OCI-LY3 (cell line): ENCODE data around the gene GALNTL6.

Experiments used
- H2AFZ ChIP-seq: fragments of 200-600, 300-600 bp; shearing (Covaris generic); 2 replicates; pipeline ENCODE4 v1.6.0; 2014; ENCODE audit warnings: antibody characterized with exemption, low read depth, low read length
- H3K27ac ChIP-seq: fragments of 200-600, 300-600 bp; sonication (generic); 2 replicates; pipeline ENCODE4 v1.5.1; 2014; ENCODE audit warnings: mild to moderate bottlenecking, low read length, moderate library complexity, mixed read lengths
- H3K27me3 ChIP-seq: fragments of 200-600, 300-600 bp; sonication (generic); 2 replicates; pipeline ENCODE4 v1.6.1; 2014; ENCODE audit warnings: low read depth, low read length, mixed read lengths
- H3K36me3 ChIP-seq: fragments of 200-600, 300-600 bp; sonication (generic); replicated peaks from 2 replicates; pipeline ENCODE3; 2014; ENCODE audit warnings: low read depth, low read length, mixed read lengths
- H3K4me1 ChIP-seq: fragments of 300-600, 200-600 bp; sonication (generic); 2 replicates; pipeline ENCODE4 v1.6.1; 2014; ENCODE audit warnings: low read length, mixed read lengths
- H3K4me2 ChIP-seq: fragments of 200-600, 300-600 bp; sonication (generic); 2 replicates; pipeline ENCODE4 v1.6.1; 2014; ENCODE audit warnings: low read length, mixed read lengths
- H3K4me3 ChIP-seq: fragments of 300-600, 200-600 bp; sonication (generic); 2 replicates; pipeline ENCODE4 v1.5.1; 2014; ENCODE audit warnings: antibody characterized with exemption, mild to moderate bottlenecking, low read length, moderate library complexity
- H3K79me2 ChIP-seq: fragments of 300-600, 200-600 bp; shearing (Covaris generic); 2 replicates; pipeline ENCODE4 v1.6.1; 2014; ENCODE audit warnings: mild to moderate bottlenecking, low read length, mixed read lengths
- H3K9ac ChIP-seq: fragments of 300-600, 200-600 bp; shearing (Covaris generic); 2 replicates; pipeline ENCODE4 v1.6.0; 2014; ENCODE audit warnings: mild to moderate bottlenecking, low read length, moderate library complexity
- H3K9me3 ChIP-seq: fragments of 200-600, 300-600 bp; shearing (Covaris generic); 2 replicates; pipeline ENCODE4 v1.6.1; 2014; ENCODE audit warnings: low read length, mixed read lengths; ENCODE audit not compliant: insufficient read depth
- H4K20me1 ChIP-seq: fragments of 200-600, 300-600 bp; sonication (generic); 2 replicates; pipeline ENCODE4 v1.6.1; 2016; ENCODE audit warnings: low read length, mixed read lengths; ENCODE audit not compliant: insufficient read depth
- EZH2phosphoT487 ChIP-seq: fragments of 200-600 bp; shearing (Covaris generic); IDR thresholded peaks from 2 replicates; pipeline ENCODE4 v1.6.1; 2018; ENCODE audit warnings: antibody characterized with exemption, mixed run types, low read depth
- TF ChIP-seq, protein P1 (sequence below): fragments of 200-600, 300-600 bp; sonication (generic); IDR thresholded peaks from 2 replicates; pipeline ENCODE4 v1.5.1; 2014; ENCODE audit warnings: antibody characterized with exemption, low read length, low read depth

Gene GALNTL6

DNA sequence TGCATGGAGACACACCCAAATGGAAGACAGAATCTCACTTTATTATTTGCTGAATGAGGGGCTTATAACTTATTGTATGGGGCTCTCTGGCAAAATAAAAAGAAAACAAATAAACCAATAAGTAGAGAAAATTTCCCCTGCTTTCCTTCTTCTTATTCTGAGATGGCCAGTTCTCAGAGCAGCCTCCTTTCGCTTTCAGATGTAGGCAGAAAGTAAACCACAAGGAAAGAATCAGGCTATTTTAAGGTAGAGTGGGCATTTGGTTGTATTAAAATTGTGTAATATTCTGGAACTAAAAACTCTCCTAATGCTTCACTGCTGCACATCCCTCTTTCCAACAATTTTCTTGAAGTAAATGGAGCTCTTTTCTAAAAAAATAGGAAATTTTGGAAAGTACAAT is 241.8 kb downstream of the GALNTL6 start:
- Histone ChIP-seq H3K36me3 (no peaks in the 10 kb centered on the region), H3K27me3 (no peaks in the 10 kb centered on the region), H3K4me2 (no peak overlapping the region), H3K4me3 (no peak overlapping the region), H4K20me1 (no peaks in the 10 kb centered on the region), H2AFZ (no peak overlapping the region), H3K9me3 (no peaks in the 10 kb centered on the region), H3K9ac (no peak overlapping the region), H3K4me1 (peaks cover 7% of the 10 kb centered on the region), H3K27ac (no peak overlapping the region), H3K79me2 (no peaks in the 10 kb centered on the region)
- TF ChIP-seq, protein P1, sequence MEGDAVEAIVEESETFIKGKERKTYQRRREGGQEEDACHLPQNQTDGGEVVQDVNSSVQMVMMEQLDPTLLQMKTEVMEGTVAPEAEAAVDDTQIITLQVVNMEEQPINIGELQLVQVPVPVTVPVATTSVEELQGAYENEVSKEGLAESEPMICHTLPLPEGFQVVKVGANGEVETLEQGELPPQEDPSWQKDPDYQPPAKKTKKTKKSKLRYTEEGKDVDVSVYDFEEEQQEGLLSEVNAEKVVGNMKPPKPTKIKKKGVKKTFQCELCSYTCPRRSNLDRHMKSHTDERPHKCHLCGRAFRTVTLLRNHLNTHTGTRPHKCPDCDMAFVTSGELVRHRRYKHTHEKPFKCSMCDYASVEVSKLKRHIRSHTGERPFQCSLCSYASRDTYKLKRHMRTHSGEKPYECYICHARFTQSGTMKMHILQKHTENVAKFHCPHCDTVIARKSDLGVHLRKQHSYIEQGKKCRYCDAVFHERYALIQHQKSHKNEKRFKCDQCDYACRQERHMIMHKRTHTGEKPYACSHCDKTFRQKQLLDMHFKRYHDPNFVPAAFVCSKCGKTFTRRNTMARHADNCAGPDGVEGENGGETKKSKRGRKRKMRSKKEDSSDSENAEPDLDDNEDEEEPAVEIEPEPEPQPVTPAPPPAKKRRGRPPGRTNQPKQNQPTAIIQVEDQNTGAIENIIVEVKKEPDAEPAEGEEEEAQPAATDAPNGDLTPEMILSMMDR, result no peak
- no peak for TF ChIP-seq EZH2phosphoT487

DNA sequence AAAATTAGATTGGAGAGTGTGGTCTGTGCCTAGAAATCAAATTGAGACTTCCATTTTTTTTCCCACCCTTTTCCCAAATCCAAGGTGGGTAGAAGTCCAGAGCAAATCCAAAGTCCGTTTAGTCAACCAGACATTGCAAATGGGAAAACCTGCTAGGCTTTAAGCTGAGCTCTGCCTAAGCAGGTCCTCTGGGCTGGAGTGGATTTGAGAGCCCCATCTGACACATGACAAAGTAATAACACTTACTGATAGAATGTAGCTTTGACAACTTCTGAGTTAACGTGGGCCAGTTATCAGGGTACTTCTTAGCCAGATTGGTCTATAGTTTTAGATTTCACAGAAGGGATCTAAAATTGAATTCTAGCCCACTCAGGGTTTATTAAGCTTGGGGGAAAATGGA is 242.3 kb downstream of the GALNTL6 start:
- TF ChIP-seq, protein P1, result no peak
- no peak for TF ChIP-seq EZH2phosphoT487
- no peaks in the 10 kb centered on the region for H3K9me3 ChIP-seq
- no peak overlapping the region for H3K27ac ChIP-seq
- H3K4me1 ChIP-seq, result peaks cover 7% of the 10 kb centered on the region
- no peaks in the 10 kb centered on the region for H4K20me1 ChIP-seq
- H3K79me2 ChIP-seq, result no peaks in the 10 kb centered on the region
- H3K4me2 ChIP-seq, result no peak overlapping the region
- H3K36me3 ChIP-seq, result no peaks in the 10 kb centered on the region
- H3K4me3 ChIP-seq, result no peak overlapping the region
- H2AFZ ChIP-seq, result no peak overlapping the region
- H3K9ac ChIP-seq, result no peak overlapping the region
- H3K27me3 ChIP-seq, result no peaks in the 10 kb centered on the region

DNA sequence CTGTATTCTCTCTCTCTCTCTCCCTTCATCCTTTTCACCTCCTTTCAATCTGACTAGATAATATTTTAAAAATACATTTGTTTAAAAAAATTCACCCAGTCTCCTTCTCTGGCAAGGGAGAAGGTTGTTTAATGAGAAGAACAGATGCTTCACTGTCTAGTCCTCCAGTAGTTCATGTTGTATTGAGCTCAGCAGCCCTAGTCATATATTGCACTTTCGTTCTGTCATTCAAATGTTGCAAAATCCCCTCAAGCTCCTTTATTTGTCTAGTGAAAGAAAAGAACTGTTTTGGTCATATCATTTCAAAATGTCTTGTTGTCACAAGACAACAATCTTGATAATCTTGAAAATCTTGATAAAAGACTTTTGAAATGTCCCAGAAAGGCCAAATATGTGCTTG is 248.0 kb downstream of the GALNTL6 start:
- Histone ChIP-seq H2AFZ (no peak overlapping the region), H3K9ac (no peak overlapping the region), H3K4me1 (peaks cover 2% of the 10 kb centered on the region; the same call in 1 of the 2 replicates), H3K27ac (no peak overlapping the region), H3K9me3 (no peaks in the 10 kb centered on the region), H3K79me2 (no peaks in the 10 kb centered on the region), H4K20me1 (no peaks in the 10 kb centered on the region), H3K4me3 (no peak overlapping the region), H3K27me3 (no peaks in the 10 kb centered on the region), H3K36me3 (no peaks in the 10 kb centered on the region), H3K4me2 (peak overlapping the region; percentile 18; the same call in 1 of the 2 replicates)
- no peak for TF ChIP-seq EZH2phosphoT487
- TF ChIP-seq, protein P1, result no peak

DNA sequence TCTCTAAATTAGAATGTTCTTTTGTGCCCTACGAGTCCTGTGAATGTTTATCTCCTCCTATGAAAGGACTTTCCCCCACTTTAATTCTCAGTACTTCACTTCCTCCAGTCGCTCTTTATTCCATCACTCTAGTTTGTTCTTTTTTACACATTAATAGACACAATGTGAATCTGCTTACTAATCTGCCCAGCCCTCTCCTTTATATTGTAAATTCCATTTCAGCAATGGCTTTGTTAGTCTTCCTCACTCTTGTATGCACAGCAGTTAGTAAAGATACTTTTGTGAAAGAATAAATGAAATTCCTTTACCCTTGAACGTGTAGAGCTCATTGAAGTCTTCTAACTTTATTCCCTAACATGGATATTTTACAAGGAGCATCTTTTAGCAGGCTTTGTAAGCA is 255.3 kb downstream of the GALNTL6 start:
- H3K4me3 ChIP-seq, result no peak overlapping the region
- no peak for TF ChIP-seq EZH2phosphoT487
- TF ChIP-seq, protein P1, result no peak
- no peaks in the 10 kb centered on the region for H3K4me1 ChIP-seq
- H3K4me2 ChIP-seq, result no peak overlapping the region
- no peaks in the 10 kb centered on the region for H3K9me3 ChIP-seq
- no peak overlapping the region for H3K9ac ChIP-seq
- H2AFZ ChIP-seq, result no peak overlapping the region
- H3K27me3 ChIP-seq, result no peaks in the 10 kb centered on the region
- H3K79me2 ChIP-seq, result no peaks in the 10 kb centered on the region
- H3K36me3 ChIP-seq, result no peaks in the 10 kb centered on the region
- H4K20me1 ChIP-seq, result no peaks in the 10 kb centered on the region
- H3K27ac ChIP-seq, result no peak overlapping the region
